Activated CD4-positive, alpha-beta T cell treated with anti-CD3 and anti-CD28 coated beads for 4 hours (primary cell): ENCODE data around the gene FAM217A.
A peak's percentile ranks its signal among the peaks of the same experiment; 100 is the strongest.

Experiments
- DNase-seq, 2 donors: peaks; one replicate each; pipeline ENCODE4 v3.0.0-alpha.2; 2020

The FAM217A gene

DNA sequence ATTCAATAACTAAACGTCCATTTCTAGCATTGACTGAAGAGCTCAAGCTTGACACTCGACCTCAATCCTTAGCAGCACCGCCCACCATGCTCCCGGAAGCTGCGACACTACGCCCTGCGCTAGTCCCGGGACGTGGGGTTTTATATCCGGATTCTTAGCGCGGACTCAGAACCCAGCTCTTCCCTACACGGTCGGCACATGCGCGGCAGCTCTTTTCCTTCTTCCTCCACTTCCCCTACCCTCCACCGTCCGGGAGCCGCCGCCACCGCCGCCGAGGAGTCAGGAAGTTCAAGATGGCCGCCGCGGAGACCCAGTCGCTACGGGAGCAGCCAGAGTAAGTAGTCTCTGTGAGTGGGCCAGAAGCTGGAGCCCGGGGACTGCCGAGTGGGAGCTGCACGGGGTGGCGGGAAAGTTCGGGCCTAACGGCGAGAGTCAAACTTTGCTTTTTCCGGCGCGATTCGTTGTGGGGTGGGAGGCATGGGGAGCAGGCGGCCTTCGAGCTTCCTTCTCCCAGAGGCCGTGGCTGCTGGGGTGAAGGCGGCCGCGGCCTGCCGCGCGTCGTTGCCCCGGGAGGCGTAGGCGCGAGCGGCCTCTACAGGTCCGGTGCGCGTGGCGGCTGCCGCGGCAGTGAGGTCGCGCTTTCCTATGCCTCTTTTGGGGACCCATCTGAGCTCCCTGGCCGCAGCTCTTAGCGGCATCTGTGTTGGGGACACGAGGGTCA is 57.6 kb downstream of the FAM217A start:
- peak; percentile 83 for DNase-seq

DNA sequence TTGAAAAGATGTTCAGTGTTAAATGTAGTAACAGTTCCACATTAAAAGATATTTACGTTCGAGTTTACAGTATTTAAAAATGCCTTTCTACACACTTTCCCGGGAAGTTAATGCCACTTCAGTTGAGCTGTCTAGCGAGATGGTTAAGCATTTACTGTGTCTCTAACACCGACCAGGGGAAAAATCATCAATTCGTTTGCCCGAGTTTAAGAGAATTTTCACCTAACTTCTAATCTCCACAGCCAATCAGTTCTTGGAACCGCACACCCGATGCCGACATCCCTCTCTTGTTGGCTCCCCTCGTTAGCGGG is 58.2 kb downstream of the FAM217A start:
- DNase-seq: no peak

DNA sequence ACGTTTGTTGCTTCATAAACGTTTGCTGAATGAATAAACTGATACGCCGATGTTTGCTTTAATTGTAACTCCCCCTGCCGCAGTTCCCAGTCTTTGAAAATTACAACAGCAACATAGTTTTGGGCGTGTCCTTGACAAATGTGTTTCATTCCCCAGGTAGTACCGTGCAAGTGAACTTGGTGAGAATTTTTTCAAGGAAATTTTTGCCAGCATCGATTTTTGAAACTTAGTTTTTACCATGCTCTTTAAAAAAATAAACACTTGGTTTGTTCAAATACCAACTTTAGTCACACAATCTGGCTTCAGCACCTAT is 60.1 kb downstream of the FAM217A start:
- DNase-seq: no peak
